ENCODE measurements around the gene PDLIM5. TPM values are rescaled to one million over a fixed set of nuclear protein-coding genes. Genes with fewer than 3 reads are reported as not detected.

Gene PDLIM5
- total RNA-seq, 2 experiments from 2014 or later = 6.3 to 12.6 TPM

- BruUV-seq (replicated peaks) = no TSS peak
- Histone ChIP-seq H3K79me2 (ENCODE audit: insufficient read depth, low read depth, low read length) (no peaks in the 10 kb centered on the region), H3K4me3 (ENCODE audit: low read depth, low read length, poor library complexity, severe bottlenecking) (no peak overlapping the region), H3K4me2 (ENCODE audit: low read length) (no peak overlapping the region), H3K9me3 (ENCODE audit: low read length) (no peaks in the 10 kb centered on the region), H3K4me1 (ENCODE audit: insufficient read depth, low read length, poor library complexity, severe bottlenecking) (no peaks in the 10 kb centered on the region), H2AFZ (ENCODE audit: low read length) (no peak overlapping the region), H3K9me2 (ENCODE audit: insufficient read depth, low read length) (no peaks in the 10 kb centered on the region), H3K36me3 (ENCODE audit: insufficient read depth, low read length) (no peaks in the 10 kb centered on the region), H3K27ac (ENCODE audit: low read depth, low read length, poor library complexity, severe bottlenecking) (no peak overlapping the region), H4K20me1 (ENCODE audit: insufficient read depth, low read length) (no peaks in the 10 kb centered on the region)
- intact Hi-C loops (cut with micrococcal nuclease; ENCODE audit: unreplicated experiment) = no loop called here
- no peak for DNase-seq (ENCODE audit: low spot score)
- CTCF ChIA-PET (ENCODE audit: unreplicated experiment) = no interaction called here
- TF ChIP-seq EZH2phosphoT487 (IDR thresholded peaks at IDR 0.05; ENCODE audit: borderline replicate concordance, low read depth, low read length) (no peak), CTCF (conservative IDR thresholded peaks at IDR 0.05; ENCODE audit: low read length) (no peak)
- POLR2A ChIA-PET = no interaction called here
Observed at GRCh38 chr4:94673961-94674360, 222.2 kb downstream of the PDLIM5 start.

GRCh38 chr4:94676970-94677369 lies 225.2 kb downstream of the PDLIM5 start:
- BruUV-seq (replicated peaks) = no TSS peak
- no peaks in the 10 kb centered on the region for H3K79me2 ChIP-seq (ENCODE audit: insufficient read depth, low read depth, low read length)
- TF ChIP-seq EZH2phosphoT487 (IDR thresholded peaks at IDR 0.05; ENCODE audit: borderline replicate concordance, low read depth, low read length) = no peak
- H2AFZ ChIP-seq (ENCODE audit: low read length) = no peak overlapping the region
- H3K9me2 ChIP-seq (ENCODE audit: insufficient read depth, low read length) = no peaks in the 10 kb centered on the region
- no peaks in the 10 kb centered on the region for H3K4me1 ChIP-seq (ENCODE audit: insufficient read depth, low read length, poor library complexity, severe bottlenecking)
- H3K27ac ChIP-seq (ENCODE audit: low read depth, low read length, poor library complexity, severe bottlenecking) = no peak overlapping the region
- H3K4me3 ChIP-seq (ENCODE audit: low read depth, low read length, poor library complexity, severe bottlenecking) = no peak overlapping the region
- no peaks in the 10 kb centered on the region for H3K9me3 ChIP-seq (ENCODE audit: low read length)
- POLR2A ChIA-PET = no interaction called here
- CTCF ChIA-PET (ENCODE audit: unreplicated experiment) = no interaction called here
- H3K36me3 ChIP-seq (ENCODE audit: insufficient read depth, low read length) = no peaks in the 10 kb centered on the region
- no peaks in the 10 kb centered on the region for H4K20me1 ChIP-seq (ENCODE audit: insufficient read depth, low read length)
- no peak overlapping the region for H3K4me2 ChIP-seq (ENCODE audit: low read length)
- intact Hi-C loops (cut with micrococcal nuclease; ENCODE audit: unreplicated experiment) = no loop called here
- no peak for DNase-seq (ENCODE audit: low spot score)

GRCh38 chr4:94678896-94679295 lies 227.2 kb downstream of the PDLIM5 start:
- CTCF ChIA-PET (ENCODE audit: unreplicated experiment) = no interaction called here
- POLR2A ChIA-PET = no interaction called here
- no peak overlapping the region for H3K4me2 ChIP-seq (ENCODE audit: low read length)
- no peak overlapping the region for H3K27ac ChIP-seq (ENCODE audit: low read depth, low read length, poor library complexity, severe bottlenecking)
- no peaks in the 10 kb centered on the region for H3K9me2 ChIP-seq (ENCODE audit: insufficient read depth, low read length)
- H3K9me3 ChIP-seq (ENCODE audit: low read length) = no peaks in the 10 kb centered on the region
- H4K20me1 ChIP-seq (ENCODE audit: insufficient read depth, low read length) = no peaks in the 10 kb centered on the region
- no TSS peak for BruUV-seq (replicated peaks)
- DNase-seq (ENCODE audit: low spot score) = no peak
- no peak overlapping the region for H3K4me3 ChIP-seq (ENCODE audit: low read depth, low read length, poor library complexity, severe bottlenecking)
- H3K79me2 ChIP-seq (ENCODE audit: insufficient read depth, low read depth, low read length) = no peaks in the 10 kb centered on the region
- H2AFZ ChIP-seq (ENCODE audit: low read length) = no peak overlapping the region
- intact Hi-C loops (cut with micrococcal nuclease; ENCODE audit: unreplicated experiment) = no loop called here
- TF ChIP-seq EZH2phosphoT487 (IDR thresholded peaks at IDR 0.05; ENCODE audit: borderline replicate concordance, low read depth, low read length) = no peak
- no peak for TF ChIP-seq CTCF (conservative IDR thresholded peaks at IDR 0.05; ENCODE audit: low read length)
- no peaks in the 10 kb centered on the region for H3K4me1 ChIP-seq (ENCODE audit: insufficient read depth, low read length, poor library complexity, severe bottlenecking)
- H3K36me3 ChIP-seq (ENCODE audit: insufficient read depth, low read length) = no peaks in the 10 kb centered on the region
